ENCODE results near the gene OGDH. TPM values are rescaled to one million over a fixed set of nuclear protein-coding genes. Genes with fewer than 3 reads are reported as not detected.

The OGDH gene
- total RNA-seq, 1 donor from 2014 or later = 45.0 TPM

DNA sequence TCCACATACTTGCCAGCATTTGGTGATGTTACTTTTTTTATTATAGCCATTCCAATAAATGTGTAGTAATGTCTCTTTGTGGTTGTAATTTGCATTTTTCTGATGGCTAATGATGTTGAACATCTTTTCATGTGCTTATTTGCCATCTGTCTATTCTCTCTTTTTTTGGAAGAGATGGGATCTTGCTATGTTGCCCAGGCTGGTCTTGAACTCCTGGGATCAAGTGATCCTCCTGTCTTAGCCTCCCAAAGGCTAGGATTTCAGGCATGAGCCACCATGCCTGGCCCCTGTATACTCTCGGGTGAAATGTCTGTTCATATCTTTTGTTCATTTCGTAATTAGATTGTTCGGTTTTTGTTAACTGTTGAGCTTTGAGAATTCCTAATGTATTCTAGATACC, 3.4 kb downstream of the OGDH start:
- DNase-seq (ENCODE audit: low read depth) (no peak), FAIRE-seq (no peak)
- TF ChIP-seq, protein P1, sequence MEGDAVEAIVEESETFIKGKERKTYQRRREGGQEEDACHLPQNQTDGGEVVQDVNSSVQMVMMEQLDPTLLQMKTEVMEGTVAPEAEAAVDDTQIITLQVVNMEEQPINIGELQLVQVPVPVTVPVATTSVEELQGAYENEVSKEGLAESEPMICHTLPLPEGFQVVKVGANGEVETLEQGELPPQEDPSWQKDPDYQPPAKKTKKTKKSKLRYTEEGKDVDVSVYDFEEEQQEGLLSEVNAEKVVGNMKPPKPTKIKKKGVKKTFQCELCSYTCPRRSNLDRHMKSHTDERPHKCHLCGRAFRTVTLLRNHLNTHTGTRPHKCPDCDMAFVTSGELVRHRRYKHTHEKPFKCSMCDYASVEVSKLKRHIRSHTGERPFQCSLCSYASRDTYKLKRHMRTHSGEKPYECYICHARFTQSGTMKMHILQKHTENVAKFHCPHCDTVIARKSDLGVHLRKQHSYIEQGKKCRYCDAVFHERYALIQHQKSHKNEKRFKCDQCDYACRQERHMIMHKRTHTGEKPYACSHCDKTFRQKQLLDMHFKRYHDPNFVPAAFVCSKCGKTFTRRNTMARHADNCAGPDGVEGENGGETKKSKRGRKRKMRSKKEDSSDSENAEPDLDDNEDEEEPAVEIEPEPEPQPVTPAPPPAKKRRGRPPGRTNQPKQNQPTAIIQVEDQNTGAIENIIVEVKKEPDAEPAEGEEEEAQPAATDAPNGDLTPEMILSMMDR (IDR thresholded peaks at IDR 0.05; ENCODE audit: insufficient read depth, low read length, severe bottlenecking) = no peak
- Histone ChIP-seq H3K36me3 (ENCODE audit: control insufficient read depth, insufficient read depth, low read length) (no peaks in the 10 kb centered on the region), H3K27me3 (ENCODE audit: control insufficient read depth, insufficient read depth, low read length) (no peaks in the 10 kb centered on the region), H3K4me3 (ENCODE audit: low read depth, low read length) (no peak overlapping the region)

DNA sequence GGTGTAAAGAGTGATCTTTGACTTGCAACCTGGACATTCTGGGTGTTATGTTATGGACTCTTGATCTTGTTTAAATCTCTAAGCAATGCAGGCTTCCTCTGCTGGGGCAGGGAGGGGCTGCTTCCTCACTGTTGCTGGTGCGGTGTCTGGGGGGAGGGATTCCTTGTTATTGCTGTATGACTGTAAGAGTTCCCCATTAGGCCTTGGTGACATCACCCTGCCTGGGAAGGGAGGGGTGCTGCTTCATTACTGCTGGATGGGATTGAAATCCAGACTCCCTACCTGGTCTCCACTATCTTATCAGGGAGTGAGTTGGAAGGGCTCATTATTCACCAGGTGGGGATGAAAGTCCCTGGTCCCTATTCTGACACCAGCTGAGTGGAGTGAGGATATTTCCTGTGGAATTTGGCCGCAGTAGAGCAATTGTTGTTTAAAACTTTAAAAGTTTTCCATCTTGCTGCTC, 8.8 kb downstream of the OGDH start:
- FAIRE-seq (no peak), DNase-seq (ENCODE audit: low read depth) (peak; percentile 34)
- no peak overlapping the region for H3K4me3 ChIP-seq (ENCODE audit: low read depth, low read length)
- no peaks in the 10 kb centered on the region for H3K36me3 ChIP-seq (ENCODE audit: control insufficient read depth, insufficient read depth, low read length)
- no peaks in the 10 kb centered on the region for H3K27me3 ChIP-seq (ENCODE audit: control insufficient read depth, insufficient read depth, low read length)
- TF ChIP-seq, protein P1 (IDR thresholded peaks at IDR 0.05; ENCODE audit: insufficient read depth, low read length, severe bottlenecking) = no peak

DNA sequence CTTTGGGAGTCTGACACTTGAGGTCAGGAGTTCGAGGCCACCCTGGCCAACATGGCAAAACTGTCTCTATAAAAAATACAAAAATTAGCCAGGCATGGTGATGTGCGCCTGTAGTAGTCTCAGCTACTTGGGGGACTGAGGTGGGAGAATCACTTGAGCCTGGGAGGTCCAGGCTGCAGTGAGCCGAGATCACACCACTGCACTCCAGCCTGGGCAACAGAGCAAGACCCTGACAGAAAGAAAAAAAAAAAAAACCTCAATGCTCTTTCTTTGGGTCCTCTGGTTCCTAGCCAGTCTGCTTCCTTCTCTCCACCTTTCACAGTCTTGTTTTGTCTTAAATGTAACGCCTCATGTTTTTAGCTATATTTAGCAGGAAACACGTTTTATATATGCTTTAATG, 9.4 kb downstream of the OGDH start:
- H3K4me3 ChIP-seq (ENCODE audit: low read depth, low read length) = no peak overlapping the region
- no peak for DNase-seq (ENCODE audit: low read depth)
- H3K36me3 ChIP-seq (ENCODE audit: control insufficient read depth, insufficient read depth, low read length) = no peaks in the 10 kb centered on the region
- TF ChIP-seq, protein P1 (IDR thresholded peaks at IDR 0.05; ENCODE audit: insufficient read depth, low read length, severe bottlenecking) = no peak
- H3K27me3 ChIP-seq (ENCODE audit: control insufficient read depth, insufficient read depth, low read length) = no peaks in the 10 kb centered on the region
- FAIRE-seq = no peak

DNA sequence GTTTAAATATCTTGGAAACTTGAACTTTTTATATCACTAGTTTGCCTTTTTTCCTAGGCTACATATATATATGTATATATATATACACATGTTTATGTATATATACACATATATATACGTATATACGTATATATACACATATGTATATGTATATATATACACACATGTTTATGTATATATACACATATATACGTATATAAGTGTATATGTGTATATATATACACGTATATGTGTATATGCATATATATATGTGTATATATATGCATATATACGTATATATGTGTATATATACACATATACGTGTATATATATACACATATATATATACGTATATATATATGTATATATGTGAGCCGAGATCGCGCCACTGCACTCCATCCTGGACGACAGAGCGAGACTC, 10.1 kb downstream of the OGDH start:
- Histone ChIP-seq H3K4me3 (ENCODE audit: low read depth, low read length) (no peak overlapping the region), H3K27me3 (ENCODE audit: control insufficient read depth, insufficient read depth, low read length) (no peaks in the 10 kb centered on the region), H3K36me3 (ENCODE audit: control insufficient read depth, insufficient read depth, low read length) (no peaks in the 10 kb centered on the region)
- DNase-seq (ENCODE audit: low read depth) = no peak
- no peak for FAIRE-seq
- TF ChIP-seq, protein P1 (IDR thresholded peaks at IDR 0.05; ENCODE audit: insufficient read depth, low read length, severe bottlenecking) = no peak

DNA sequence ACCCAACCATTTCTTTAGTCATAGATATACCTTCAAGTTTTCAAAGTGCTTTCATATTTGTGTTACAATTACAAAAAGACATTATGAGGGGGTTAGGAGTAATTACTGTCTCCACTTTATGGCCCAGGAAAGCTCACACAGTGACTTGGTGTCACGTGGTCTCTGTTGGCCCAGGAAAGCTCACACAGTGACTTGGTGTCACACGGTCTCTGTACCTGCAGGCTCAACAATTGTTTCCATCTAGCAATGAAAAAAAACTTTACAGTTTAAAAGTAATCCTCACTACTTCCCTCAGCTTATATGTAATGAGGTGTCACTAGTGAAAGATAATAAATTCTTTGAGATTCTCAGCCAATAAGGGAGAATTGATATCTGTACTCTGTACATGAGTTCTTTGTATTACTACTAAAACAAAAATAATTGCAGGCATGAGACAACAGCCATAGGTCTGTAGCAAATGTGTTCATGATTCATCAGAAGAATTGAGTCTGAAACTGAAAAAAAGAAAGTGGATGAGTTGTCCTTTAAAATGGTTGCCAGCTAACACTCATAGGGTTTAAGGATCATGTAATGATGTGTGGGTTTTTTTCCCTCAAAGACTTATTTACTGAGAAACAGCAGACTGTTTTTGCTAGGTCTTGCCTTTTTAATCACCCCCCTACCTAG, 10.9 kb downstream of the OGDH start:
- DNase-seq (ENCODE audit: low read depth) = peak; percentile 84
- TF ChIP-seq, protein P1 (IDR thresholded peaks at IDR 0.05; ENCODE audit: insufficient read depth, low read length, severe bottlenecking) = no peak
- no peak overlapping the region for H3K4me3 ChIP-seq (ENCODE audit: low read depth, low read length)
- no peak for FAIRE-seq
- no peaks in the 10 kb centered on the region for H3K27me3 ChIP-seq (ENCODE audit: control insufficient read depth, insufficient read depth, low read length)
- H3K36me3 ChIP-seq (ENCODE audit: control insufficient read depth, insufficient read depth, low read length) = no peaks in the 10 kb centered on the region

DNA sequence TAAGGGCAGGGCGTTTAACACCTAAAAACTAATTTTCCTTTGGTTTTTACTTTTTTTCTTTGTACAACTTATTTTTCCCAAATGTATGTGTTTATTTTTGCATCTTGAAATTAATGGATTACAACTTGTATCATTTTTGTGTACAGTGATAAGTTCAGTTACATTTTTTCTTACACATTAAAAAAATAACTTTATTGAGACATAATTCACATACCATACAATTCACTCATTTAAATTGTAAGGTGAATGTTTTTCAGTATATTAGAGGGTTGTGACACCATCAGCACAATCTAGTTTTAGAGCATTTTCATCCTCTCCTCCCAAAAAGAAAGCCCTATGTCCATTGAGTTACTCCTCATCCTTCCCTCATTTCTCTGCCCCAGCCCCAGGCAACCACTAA, 11.6 kb downstream of the OGDH start:
- Histone ChIP-seq H3K4me3 (ENCODE audit: low read depth, low read length) (no peak overlapping the region), H3K27me3 (ENCODE audit: control insufficient read depth, insufficient read depth, low read length) (no peaks in the 10 kb centered on the region), H3K36me3 (ENCODE audit: control insufficient read depth, insufficient read depth, low read length) (peaks cover under 1% of the 10 kb centered on the region)
- FAIRE-seq (no peak), DNase-seq (ENCODE audit: low read depth) (no peak)
- TF ChIP-seq, protein P1 (IDR thresholded peaks at IDR 0.05; ENCODE audit: insufficient read depth, low read length, severe bottlenecking) = no peak

All from bronchial epithelial cell (primary cell).